DMS 273 (cell line): ENCODE data around the gene C22orf39.

Source experiments
- DNase-seq: peaks from one replicate; lab custom pipeline; 2025; ENCODE audit not compliant: unreplicated experiment; lab: John Stamatoyannopoulos, UW

Gene C22orf39

GRCh38 chr22:19477321-19478044, 30.0 kb upstream of the C22orf39 start:
- DNase-seq, result no peak

- DNase-seq, result no peak
These were observed 28.5 kb upstream of the C22orf39 start for GRCh38 chr22:19476023-19476422.

GRCh38 chr22:19473578-19473977, 26.1 kb upstream of the C22orf39 start:
- DNase-seq, result peak; percentile 11

GRCh38 chr22:19472233-19472632, 24.7 kb upstream of the C22orf39 start:
- DNase-seq, result no peak

GRCh38 chr22:19471572-19471971, 24.1 kb upstream of the C22orf39 start:
- DNase-seq, result no peak

GRCh38 chr22:19470010-19470409, 22.5 kb upstream of the C22orf39 start:
- DNase-seq, result no peak

- no peak for DNase-seq
These were observed 21.9 kb upstream of the C22orf39 start for GRCh38 chr22:19469421-19469820.

GRCh38 chr22:19467912-19468311, 20.4 kb upstream of the C22orf39 start:
- DNase-seq, result no peak

GRCh38 chr22:19466848-19467752, 19.6 kb upstream of the C22orf39 start:
- DNase-seq, result no peak

GRCh38 chr22:19466126-19466716, 18.7 kb upstream of the C22orf39 start:
- peak; percentile 81 for DNase-seq

- DNase-seq, result no peak
These were observed 17.5 kb upstream of the C22orf39 start for GRCh38 chr22:19464975-19465374.

GRCh38 chr22:19464546-19464945, 17.0 kb upstream of the C22orf39 start:
- no peak for DNase-seq

- DNase-seq, result no peak
These were observed 16.3 kb upstream of the C22orf39 start for GRCh38 chr22:19463491-19464469.

GRCh38 chr22:19463008-19463407, 15.5 kb upstream of the C22orf39 start:
- no peak for DNase-seq

GRCh38 chr22:19461506-19461905, 14.0 kb upstream of the C22orf39 start:
- no peak for DNase-seq

GRCh38 chr22:19460036-19460435, 12.5 kb upstream of the C22orf39 start:
- no peak for DNase-seq

GRCh38 chr22:19457828-19458428, 10.4 kb upstream of the C22orf39 start:
- DNase-seq, result no peak

- no peak for DNase-seq
These were observed 9.0 kb upstream of the C22orf39 start for GRCh38 chr22:19456541-19456940.

GRCh38 chr22:19455585-19456370, 8.3 kb upstream of the C22orf39 start:
- no peak for DNase-seq
